Daoy (cell line): ENCODE measurements around the gene CDC40. TPM values are rescaled to one million over a fixed set of nuclear protein-coding genes. Genes with fewer than 3 reads are reported as not detected.
"Not testable (repeated sequence)": the region's sequence is repeated elsewhere in the genome, so short reads cannot be mapped to it uniquely, and the experiment has no call there.

Experiments
- DNase-seq: peaks from one replicate; pipeline ENCODE4 v3.0.0-alpha.2; 2015; ENCODE audit warnings: low read depth
- total RNA-seq: library from RNA; depleted of rRNA; stranded (reverse); fragments of >200 nt; shearing (Covaris generic); gene quantifications from 2 replicates; pipeline ENCODE4 v1.2.3, GENCODE V29; 2014

CDC40 gene
- total RNA-seq, 1 experiment from 2014 or later = 27.5 TPM

- DNase-seq = no peak
Observed at GRCh38 chr6:110201151-110201884, 21.1 kb downstream of the CDC40 start.

- no peak for DNase-seq
Observed at GRCh38 chr6:110207652-110208051, 27.4 kb downstream of the CDC40 start.

- no peak for DNase-seq
Observed at GRCh38 chr6:110211753-110212152, 31.5 kb downstream of the CDC40 start.

- no peak for DNase-seq
Observed at GRCh38 chr6:110214338-110214737, 34.1 kb downstream of the CDC40 start.

GRCh38 chr6:110216140-110216539 lies 35.9 kb downstream of the CDC40 start:
- no peak for DNase-seq

GRCh38 chr6:110217266-110217665 lies 37.0 kb downstream of the CDC40 start:
- no peak for DNase-seq

GRCh38 chr6:110221738-110222137 lies 41.5 kb downstream of the CDC40 start:
- DNase-seq = no peak

GRCh38 chr6:110226261-110226660 lies 46.0 kb downstream of the CDC40 start:
- no peak for DNase-seq

- DNase-seq = no peak
Observed at GRCh38 chr6:110232450-110232849, 52.2 kb downstream of the CDC40 start.

GRCh38 chr6:110233770-110234374 lies 53.6 kb downstream of the CDC40 start:
- no peak for DNase-seq

- DNase-seq = not testable (repeated sequence)
Observed at GRCh38 chr6:110236007-110236406, 55.8 kb downstream of the CDC40 start.

GRCh38 chr6:110239526-110240274 lies 59.5 kb downstream of the CDC40 start:
- no peak for DNase-seq

GRCh38 chr6:110244621-110245020 lies 64.4 kb downstream of the CDC40 start:
- DNase-seq = not testable (repeated sequence)

GRCh38 chr6:110246378-110246777 lies 66.2 kb downstream of the CDC40 start:
- DNase-seq = no peak

GRCh38 chr6:110246900-110247546 lies 66.8 kb downstream of the CDC40 start:
- DNase-seq = no peak

- no peak for DNase-seq
Observed at GRCh38 chr6:110250058-110250457, 69.8 kb downstream of the CDC40 start.

GRCh38 chr6:110250838-110251237 lies 70.6 kb downstream of the CDC40 start:
- no peak for DNase-seq

- no peak for DNase-seq
Observed at GRCh38 chr6:110255211-110255750, 75.1 kb downstream of the CDC40 start.

- no peak for DNase-seq
Observed at GRCh38 chr6:110256366-110256765, 76.1 kb downstream of the CDC40 start.

GRCh38 chr6:110265273-110265672 lies 85.0 kb downstream of the CDC40 start:
- DNase-seq = no peak

- DNase-seq = no peak
Observed at GRCh38 chr6:110266996-110267395, 86.8 kb downstream of the CDC40 start.

GRCh38 chr6:110269623-110270022 lies 89.4 kb downstream of the CDC40 start:
- no peak for DNase-seq
